ENCODE results near the gene SLC9A5. TPM values are rescaled to one million over a fixed set of nuclear protein-coding genes. Genes with fewer than 3 reads are reported as not detected.
A peak's percentile ranks its signal among the peaks of the same experiment; 100 is the strongest.

SLC9A5 gene
- polyA plus RNA-seq, 1 donor (not counting 4 experiments of a cell fraction or from before 2014, with no cell fraction given): 0.51 TPM

GRCh38 chr16:67206838-67207248, 41.9 kb upstream of the SLC9A5 start:
- peaks cover 3 to 19% of the 10 kb centered on the region in 2 experiments for H3K36me3 ChIP-seq (ENCODE audit: control insufficient read depth in 2 of 2, extremely low read depth in 1 of 2, insufficient read depth in 2 of 2, low read length in 2 of 2)
- DNase-seq (ENCODE audit: low read depth, low spot score) (no peak), FAIRE-seq (peak; percentile 85)
- no peaks in the 10 kb centered on the region for H3K9me3 ChIP-seq (ENCODE audit: control insufficient read depth, low read depth, low read length)
- peak overlapping the region; percentile 31 for H3K9ac ChIP-seq (ENCODE audit: control insufficient read depth, extremely low read depth, insufficient read depth, low read length)
- H3K4me1 ChIP-seq (ENCODE audit: control insufficient read depth, extremely low read depth, insufficient read depth, low read length): peaks cover 28% of the 10 kb centered on the region
- H3K9me1 ChIP-seq (ENCODE audit: control insufficient read depth, extremely low read depth, insufficient read depth, low read length): peaks cover 4% of the 10 kb centered on the region
- no peak overlapping the region for H2AFZ ChIP-seq (ENCODE audit: control insufficient read depth, low read length)
- H3K27ac ChIP-seq (ENCODE audit: control insufficient read depth, insufficient read depth, low read length): peak overlapping the region; percentile 52
- dilution Hi-C loops (cut with MboI; ENCODE audit: extremely low pct_ligation_motif_present, low sequenced_read_pairs): no loop called here
- H3K79me2 ChIP-seq (ENCODE audit: control insufficient read depth, insufficient read depth, low read length): no peaks in the 10 kb centered on the region
- TF ChIP-seq EZH2 (IDR thresholded peaks at IDR 0.05; ENCODE audit: low read length): no peak
- no peak overlapping the region for H3K4me3 ChIP-seq (ENCODE audit: control insufficient read depth in 2 of 3, extremely low read depth in 1 of 3, insufficient read depth in 2 of 3, low read depth in 1 of 3, low read length in 3 of 3)
- H3K4me2 ChIP-seq (ENCODE audit: control insufficient read depth, extremely low read depth, insufficient read depth, low read depth, low read length): peak overlapping the region; percentile 48
- H4K20me1 ChIP-seq (ENCODE audit: control insufficient read depth, extremely low read depth, insufficient read depth, low read length): no peaks in the 10 kb centered on the region
- no peaks in the 10 kb centered on the region for H3K27me3 ChIP-seq (ENCODE audit: control insufficient read depth, extremely low read depth, insufficient read depth, low read length)

DNA sequence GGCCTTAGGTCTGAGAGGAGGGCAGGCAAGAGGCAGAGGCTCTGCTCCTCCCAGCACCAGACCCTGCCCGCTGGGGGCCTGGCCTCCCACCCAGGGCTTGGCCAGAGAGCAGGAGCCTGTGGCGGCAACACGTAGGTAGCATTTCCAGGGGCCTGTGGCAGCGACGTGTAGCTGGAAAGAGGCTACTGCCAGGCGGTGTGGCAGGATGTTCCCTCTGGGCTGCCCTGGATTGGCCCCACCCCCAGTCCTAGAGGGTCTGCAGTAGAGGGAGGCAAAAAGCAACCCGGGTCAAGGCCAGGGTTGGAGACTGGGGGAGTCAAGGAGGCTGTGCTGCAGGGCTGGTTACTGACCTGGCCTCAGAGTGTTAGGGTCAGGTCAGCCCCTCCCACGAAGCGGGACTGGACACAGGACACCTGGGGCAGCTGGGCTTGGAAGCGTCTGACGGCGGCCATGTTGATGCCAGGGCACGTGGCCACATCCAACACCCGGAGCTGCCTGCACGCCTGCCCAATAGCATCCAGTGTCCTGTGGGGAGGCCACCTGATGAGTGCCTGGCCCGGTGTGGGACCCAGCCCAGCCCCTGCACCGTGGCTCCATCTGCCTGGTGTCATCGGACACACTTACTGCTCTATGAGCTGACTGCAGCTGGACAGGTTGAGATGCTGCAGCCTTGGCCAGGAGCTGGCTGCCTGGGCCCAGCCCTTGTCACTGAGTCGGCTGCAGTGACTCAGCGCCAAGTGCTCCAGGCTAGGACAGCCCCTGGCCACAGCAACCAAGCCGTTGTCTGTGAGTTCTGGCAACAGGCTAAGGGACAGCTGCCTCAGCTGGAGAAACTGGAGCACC, 41.3 kb upstream of the SLC9A5 start:
- H3K4me2 ChIP-seq (ENCODE audit: control insufficient read depth, extremely low read depth, insufficient read depth, low read depth, low read length): peak overlapping the region; percentile 48
- H3K79me2 ChIP-seq (ENCODE audit: control insufficient read depth, insufficient read depth, low read length): no peaks in the 10 kb centered on the region
- H3K27ac ChIP-seq (ENCODE audit: control insufficient read depth, insufficient read depth, low read length): peak overlapping the region; percentile 52
- peak overlapping the region; percentile 31 for H3K9ac ChIP-seq (ENCODE audit: control insufficient read depth, extremely low read depth, insufficient read depth, low read length)
- no peak for DNase-seq (ENCODE audit: low read depth, low spot score)
- H3K36me3 ChIP-seq (ENCODE audit: control insufficient read depth in 2 of 2, extremely low read depth in 1 of 2, insufficient read depth in 2 of 2, low read length in 2 of 2): peaks cover 3 to 16% of the 10 kb centered on the region in 2 experiments
- no peak overlapping the region for H3K4me3 ChIP-seq (ENCODE audit: control insufficient read depth in 2 of 3, extremely low read depth in 1 of 3, insufficient read depth in 2 of 3, low read depth in 1 of 3, low read length in 3 of 3)
- H3K9me1 ChIP-seq (ENCODE audit: control insufficient read depth, extremely low read depth, insufficient read depth, low read length): peaks cover 4% of the 10 kb centered on the region
- no peaks in the 10 kb centered on the region for H3K9me3 ChIP-seq (ENCODE audit: control insufficient read depth, low read depth, low read length)
- H3K27me3 ChIP-seq (ENCODE audit: control insufficient read depth, extremely low read depth, insufficient read depth, low read length): no peaks in the 10 kb centered on the region
- no peak for TF ChIP-seq CTCF (optimal IDR thresholded peaks at IDR 0.05 in 1 of 3, IDR thresholded peaks at IDR 0.05 in 1 of 3, conservative IDR thresholded peaks at IDR 0.05 in 1 of 3; ENCODE audit: extremely low read depth in 1 of 3, insufficient read depth in 2 of 3, low read length in 3 of 3)
- TF ChIP-seq EZH2 (IDR thresholded peaks at IDR 0.05; ENCODE audit: low read length): no peak
- no peaks in the 10 kb centered on the region for H4K20me1 ChIP-seq (ENCODE audit: control insufficient read depth, extremely low read depth, insufficient read depth, low read length)
- peaks cover 32% of the 10 kb centered on the region for H3K4me1 ChIP-seq (ENCODE audit: control insufficient read depth, extremely low read depth, insufficient read depth, low read length)
- peak; percentile 78 for FAIRE-seq
- dilution Hi-C loops (cut with MboI; ENCODE audit: extremely low pct_ligation_motif_present, low sequenced_read_pairs): no loop called here
- no peak overlapping the region for H2AFZ ChIP-seq (ENCODE audit: control insufficient read depth, low read length)
